Breast epithelium (tissue), 3 donors: ENCODE measurements around the gene LRRC18.

Experiments used
- POLR2A ChIP-seq: fragments of 450-650 bp; IDR thresholded peaks from one replicate; pipeline ENCODE4 v1.6.1; 2016; ENCODE audit warnings: antibody characterized with exemption, mild to moderate bottlenecking, moderate library complexity
- POLR2AphosphoS5 ChIP-seq, 3 donors: sonication (generic); formaldehyde crosslinking; IDR thresholded peaks; one replicate each; pipeline ENCODE4 v1.6.1; 2017; ENCODE audit warnings: antibody characterized with exemption in 3 of 3
- TF ChIP-seq, protein P1 (sequence below), 3 donors: fragments of 450-650 bp; IDR thresholded peaks; one replicate each; pipeline ENCODE4 v1.5.1; 2016 to 2017; ENCODE audit warnings: antibody characterized with exemption in 3 of 3, mild to moderate bottlenecking in 3 of 3, moderate library complexity in 3 of 3

DNA sequence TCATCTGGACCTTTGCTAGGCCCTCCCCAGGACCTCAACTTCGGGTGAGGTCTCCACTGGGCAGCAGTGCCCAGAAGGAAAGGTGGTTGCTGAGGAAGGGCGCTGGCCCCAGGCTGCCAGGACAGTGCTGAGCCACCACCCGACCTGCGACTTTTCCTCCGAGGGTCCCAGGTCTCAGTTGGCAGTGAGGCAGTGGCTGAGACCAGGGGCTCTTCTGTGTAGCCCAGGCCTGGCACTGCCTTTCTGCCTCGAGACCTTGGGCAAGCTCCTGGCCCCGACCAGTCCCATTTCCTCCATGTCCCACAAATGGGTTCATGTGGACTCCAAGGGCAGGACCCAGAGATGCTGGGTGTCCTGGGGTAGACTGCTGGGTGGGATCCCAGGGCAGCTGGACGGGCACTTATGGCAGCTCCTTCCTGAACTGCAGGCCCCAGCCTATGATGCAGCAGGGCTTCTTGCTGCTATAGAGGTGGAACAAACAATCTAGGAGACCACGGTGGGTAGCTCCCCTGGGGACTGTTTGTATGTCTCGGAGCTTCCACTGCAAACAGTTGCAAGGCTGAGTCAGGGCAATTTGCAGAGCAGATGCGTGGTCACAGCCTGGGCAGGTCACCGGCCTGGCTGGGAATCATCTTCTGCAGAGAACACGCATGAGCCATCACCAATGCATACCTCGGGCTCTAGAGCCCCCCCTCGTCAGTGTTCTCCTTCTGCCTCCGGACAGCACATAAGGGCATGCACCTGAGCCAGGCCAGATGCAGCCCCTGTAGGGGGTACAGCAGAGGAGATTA, 17.9 kb upstream of the LRRC18 start:
- TF ChIP-seq, protein P1, sequence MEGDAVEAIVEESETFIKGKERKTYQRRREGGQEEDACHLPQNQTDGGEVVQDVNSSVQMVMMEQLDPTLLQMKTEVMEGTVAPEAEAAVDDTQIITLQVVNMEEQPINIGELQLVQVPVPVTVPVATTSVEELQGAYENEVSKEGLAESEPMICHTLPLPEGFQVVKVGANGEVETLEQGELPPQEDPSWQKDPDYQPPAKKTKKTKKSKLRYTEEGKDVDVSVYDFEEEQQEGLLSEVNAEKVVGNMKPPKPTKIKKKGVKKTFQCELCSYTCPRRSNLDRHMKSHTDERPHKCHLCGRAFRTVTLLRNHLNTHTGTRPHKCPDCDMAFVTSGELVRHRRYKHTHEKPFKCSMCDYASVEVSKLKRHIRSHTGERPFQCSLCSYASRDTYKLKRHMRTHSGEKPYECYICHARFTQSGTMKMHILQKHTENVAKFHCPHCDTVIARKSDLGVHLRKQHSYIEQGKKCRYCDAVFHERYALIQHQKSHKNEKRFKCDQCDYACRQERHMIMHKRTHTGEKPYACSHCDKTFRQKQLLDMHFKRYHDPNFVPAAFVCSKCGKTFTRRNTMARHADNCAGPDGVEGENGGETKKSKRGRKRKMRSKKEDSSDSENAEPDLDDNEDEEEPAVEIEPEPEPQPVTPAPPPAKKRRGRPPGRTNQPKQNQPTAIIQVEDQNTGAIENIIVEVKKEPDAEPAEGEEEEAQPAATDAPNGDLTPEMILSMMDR (IDR thresholded peaks at IDR 0.05): no peak
- TF ChIP-seq POLR2AphosphoS5 (IDR thresholded peaks at IDR 0.05): no peak
- no peak for TF ChIP-seq POLR2A
